DOHH2 (cell line): ENCODE measurements around the gene DUSP18.

Experiments used
- H3F3A ChIP-seq: fragments of 200-600 bp; sonication (generic), shearing (Covaris generic); 2 replicates; pipeline ENCODE4 v1.6.0; 2016; ENCODE audit warnings: antibody characterized with exemption, mild to moderate bottlenecking; ENCODE audit not compliant: control insufficient read depth, insufficient read depth
- H3K27ac ChIP-seq: fragments of 200-600 bp; sonication (generic); 2 replicates; pipeline ENCODE4 v1.5.1; 2014; ENCODE audit warnings: low read depth, mild to moderate bottlenecking, low read length, moderate library complexity
- H3K27me3 ChIP-seq: fragments of 200-600 bp; sonication (generic); 2 replicates; pipeline ENCODE4 v1.6.1; 2014; ENCODE audit warnings: mild to moderate bottlenecking, low read length, mixed read lengths; ENCODE audit not compliant: control insufficient read depth
- H3K36me3 ChIP-seq: fragments of 200-600 bp; sonication (generic); 2 replicates; pipeline ENCODE4 v1.6.1; 2014; ENCODE audit warnings: mild to moderate bottlenecking, low read length, moderate library complexity, mixed read lengths; ENCODE audit not compliant: control insufficient read depth
- H3K4me1 ChIP-seq: fragments of 200-600 bp; sonication (generic); 2 replicates; pipeline ENCODE4 v1.6.1; 2014; ENCODE audit warnings: mild to moderate bottlenecking, low read length, mixed read lengths; ENCODE audit not compliant: control insufficient read depth
- H3K4me2 ChIP-seq: fragments of 200-600 bp; sonication (generic); 2 replicates; pipeline ENCODE4 v1.6.0; 2014; ENCODE audit warnings: mild to moderate bottlenecking, low read length, moderate library complexity
- H3K4me3 ChIP-seq: fragments of 200-600 bp; sonication (generic); 2 replicates; pipeline ENCODE4 v1.5.1; 2014; ENCODE audit warnings: mild to moderate bottlenecking, low read length, mixed read lengths
- H3K79me2 ChIP-seq: fragments of 200-600 bp; sonication (generic); 2 replicates; pipeline ENCODE4 v1.6.1; 2014; ENCODE audit warnings: mild to moderate bottlenecking, low read length, mixed read lengths; ENCODE audit not compliant: control insufficient read depth
- H3K9me2 ChIP-seq: fragments of 200-600 bp; sonication (generic); replicated peaks from 2 replicates; pipeline ENCODE4 v1.6.1; 2014; ENCODE audit warnings: mild to moderate bottlenecking, low read length, mixed read lengths; ENCODE audit not compliant: control insufficient read depth
- H3K9me3 ChIP-seq: fragments of 200-600 bp; sonication (generic); 2 replicates; pipeline ENCODE4 v1.6.1; 2014; ENCODE audit warnings: antibody characterized with exemption, low read length, mixed read lengths; ENCODE audit not compliant: control insufficient read depth, insufficient read depth
- H4K20me1 ChIP-seq: fragments of 200-600 bp; sonication (generic); 2 replicates; pipeline ENCODE4 v1.6.0; 2014; ENCODE audit warnings: low read depth, mild to moderate bottlenecking, antibody characterized with exemption, low read length, moderate library complexity; ENCODE audit not compliant: control insufficient read depth, insufficient read depth
- EZH2phosphoT487 ChIP-seq: fragments of 200-600 bp; sonication (generic); IDR thresholded peaks from 2 replicates; pipeline ENCODE4 v1.6.1; 2017; ENCODE audit warnings: borderline replicate concordance, mild to moderate bottlenecking, antibody characterized with exemption, low read length, moderate library complexity, mixed read lengths
- TF ChIP-seq, protein P1 (sequence below): fragments of 200-600 bp; sonication (generic); IDR thresholded peaks from one replicate; pipeline ENCODE4 v1.5.1; 2014; ENCODE audit warnings: antibody characterized with exemption, mild to moderate bottlenecking, low read depth, low read length; ENCODE audit not compliant: poor library complexity, severe bottlenecking

DUSP18 gene

DNA sequence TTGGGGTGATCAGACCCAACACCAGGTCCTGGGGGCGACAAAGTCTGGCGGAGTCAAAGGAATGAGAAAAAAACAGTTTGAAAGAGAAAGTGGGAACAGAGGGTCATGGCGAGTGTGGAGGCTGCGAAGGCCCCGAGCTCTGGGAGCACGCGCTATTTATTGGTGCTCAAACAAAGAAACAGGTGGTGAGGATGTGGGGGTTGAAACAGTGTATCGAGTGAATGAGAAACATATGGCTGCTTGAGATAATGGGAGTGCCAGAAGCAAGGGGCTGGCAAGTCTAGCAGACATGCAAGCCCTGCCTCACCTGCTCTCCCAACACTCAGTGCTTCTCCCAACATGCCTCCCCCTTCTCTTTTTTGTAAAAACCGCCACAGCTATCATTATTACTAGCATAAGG, 7.8 kb upstream of the DUSP18 start:
- Histone ChIP-seq H4K20me1 (no peaks in the 10 kb centered on the region), H3K79me2 (no peaks in the 10 kb centered on the region), H3K27me3 (peaks cover 13% of the 10 kb centered on the region; the same call in 1 of the 2 replicates), H3K4me2 (no peak overlapping the region), H3K9me2 (no peaks in the 10 kb centered on the region), H3K4me3 (no peak overlapping the region), H3K36me3 (no peaks in the 10 kb centered on the region), H3K27ac (no peak overlapping the region), H3K9me3 (no peaks in the 10 kb centered on the region), H3K4me1 (no peaks in the 10 kb centered on the region), H3F3A (no peaks in the 10 kb centered on the region)
- TF ChIP-seq, protein P1, sequence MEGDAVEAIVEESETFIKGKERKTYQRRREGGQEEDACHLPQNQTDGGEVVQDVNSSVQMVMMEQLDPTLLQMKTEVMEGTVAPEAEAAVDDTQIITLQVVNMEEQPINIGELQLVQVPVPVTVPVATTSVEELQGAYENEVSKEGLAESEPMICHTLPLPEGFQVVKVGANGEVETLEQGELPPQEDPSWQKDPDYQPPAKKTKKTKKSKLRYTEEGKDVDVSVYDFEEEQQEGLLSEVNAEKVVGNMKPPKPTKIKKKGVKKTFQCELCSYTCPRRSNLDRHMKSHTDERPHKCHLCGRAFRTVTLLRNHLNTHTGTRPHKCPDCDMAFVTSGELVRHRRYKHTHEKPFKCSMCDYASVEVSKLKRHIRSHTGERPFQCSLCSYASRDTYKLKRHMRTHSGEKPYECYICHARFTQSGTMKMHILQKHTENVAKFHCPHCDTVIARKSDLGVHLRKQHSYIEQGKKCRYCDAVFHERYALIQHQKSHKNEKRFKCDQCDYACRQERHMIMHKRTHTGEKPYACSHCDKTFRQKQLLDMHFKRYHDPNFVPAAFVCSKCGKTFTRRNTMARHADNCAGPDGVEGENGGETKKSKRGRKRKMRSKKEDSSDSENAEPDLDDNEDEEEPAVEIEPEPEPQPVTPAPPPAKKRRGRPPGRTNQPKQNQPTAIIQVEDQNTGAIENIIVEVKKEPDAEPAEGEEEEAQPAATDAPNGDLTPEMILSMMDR = no peak
- TF ChIP-seq EZH2phosphoT487 = no peak

DNA sequence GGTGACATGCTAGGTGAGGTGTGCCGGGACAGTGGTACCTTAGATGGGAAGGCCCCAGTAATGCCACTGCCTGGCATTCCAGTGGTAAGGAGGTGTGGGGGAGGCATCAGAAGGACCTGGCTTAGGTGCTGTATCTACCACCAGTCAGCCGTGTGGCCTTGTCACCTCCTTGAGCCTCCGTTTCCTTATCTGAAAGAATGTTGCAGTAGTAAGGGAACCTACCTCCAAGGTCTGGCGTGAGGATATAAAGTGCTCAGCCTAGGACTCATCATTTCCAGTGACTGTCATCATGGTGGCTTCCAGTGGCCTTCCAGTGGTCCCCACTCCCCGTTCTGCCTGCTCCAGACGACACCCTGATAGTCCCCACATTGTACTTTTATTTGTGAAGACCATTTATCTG, 6.8 kb upstream of the DUSP18 start:
- H3K4me3 ChIP-seq = no peak overlapping the region
- TF ChIP-seq EZH2phosphoT487 = no peak
- TF ChIP-seq, protein P1 = no peak
- H3K4me1 ChIP-seq = no peaks in the 10 kb centered on the region
- no peak overlapping the region for H3K27ac ChIP-seq
- no peaks in the 10 kb centered on the region for H3K9me3 ChIP-seq
- H3K9me2 ChIP-seq = no peaks in the 10 kb centered on the region
- no peaks in the 10 kb centered on the region for H3K79me2 ChIP-seq
- H3K4me2 ChIP-seq = no peak overlapping the region
- no peaks in the 10 kb centered on the region for H3K36me3 ChIP-seq
- H4K20me1 ChIP-seq = no peaks in the 10 kb centered on the region
- no peaks in the 10 kb centered on the region for H3F3A ChIP-seq
- H3K27me3 ChIP-seq = peaks cover 15% of the 10 kb centered on the region; the same call in 1 of the 2 replicates

DNA sequence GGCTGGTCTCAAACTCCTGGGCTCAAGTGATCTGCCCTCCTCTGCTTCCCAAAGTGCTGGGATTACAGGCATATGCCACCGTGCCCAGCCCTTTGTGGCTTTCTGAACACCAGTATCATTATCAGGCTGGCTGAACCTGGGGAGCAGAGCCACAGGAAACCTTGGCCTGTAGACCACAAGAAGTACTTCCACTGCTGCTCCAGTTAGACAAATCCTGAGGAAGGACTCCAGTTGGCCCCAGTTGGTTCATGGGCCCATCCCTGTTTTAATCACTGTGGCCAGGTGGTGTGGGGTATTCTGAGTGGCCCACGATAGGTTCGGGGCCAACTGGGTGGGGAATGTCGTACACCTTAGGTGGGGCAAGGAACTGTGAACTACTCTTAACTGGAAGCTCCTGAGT, 5.5 kb upstream of the DUSP18 start:
- Histone ChIP-seq H3F3A (no peaks in the 10 kb centered on the region), H3K9me3 (no peaks in the 10 kb centered on the region), H3K36me3 (no peaks in the 10 kb centered on the region), H3K27ac (no peak overlapping the region), H4K20me1 (no peaks in the 10 kb centered on the region), H3K4me3 (no peak overlapping the region), H3K27me3 (peaks cover 19% of the 10 kb centered on the region), H3K79me2 (no peaks in the 10 kb centered on the region), H3K4me1 (peaks cover 3% of the 10 kb centered on the region), H3K4me2 (no peak overlapping the region), H3K9me2 (no peaks in the 10 kb centered on the region)
- TF ChIP-seq EZH2phosphoT487 = no peak
- TF ChIP-seq, protein P1 = no peak
